DOHH2 (cell line): ENCODE measurements around the gene SLC34A1.

Source experiments
- H3F3A ChIP-seq: fragments of 200-600 bp; sonication (generic), shearing (Covaris generic); 2 replicates; pipeline ENCODE4 v1.6.0; 2016; ENCODE audit warnings: antibody characterized with exemption, mild to moderate bottlenecking; ENCODE audit not compliant: control insufficient read depth, insufficient read depth
- H3K27ac ChIP-seq: fragments of 200-600 bp; sonication (generic); 2 replicates; pipeline ENCODE4 v1.5.1; 2014; ENCODE audit warnings: low read depth, mild to moderate bottlenecking, low read length, moderate library complexity
- H3K27me3 ChIP-seq: fragments of 200-600 bp; sonication (generic); 2 replicates; pipeline ENCODE4 v1.6.1; 2014; ENCODE audit warnings: mild to moderate bottlenecking, low read length, mixed read lengths; ENCODE audit not compliant: control insufficient read depth
- H3K36me3 ChIP-seq: fragments of 200-600 bp; sonication (generic); 2 replicates; pipeline ENCODE4 v1.6.1; 2014; ENCODE audit warnings: mild to moderate bottlenecking, low read length, moderate library complexity, mixed read lengths; ENCODE audit not compliant: control insufficient read depth
- H3K4me1 ChIP-seq: fragments of 200-600 bp; sonication (generic); 2 replicates; pipeline ENCODE4 v1.6.1; 2014; ENCODE audit warnings: mild to moderate bottlenecking, low read length, mixed read lengths; ENCODE audit not compliant: control insufficient read depth
- H3K4me2 ChIP-seq: fragments of 200-600 bp; sonication (generic); 2 replicates; pipeline ENCODE4 v1.6.0; 2014; ENCODE audit warnings: mild to moderate bottlenecking, low read length, moderate library complexity
- H3K4me3 ChIP-seq: fragments of 200-600 bp; sonication (generic); 2 replicates; pipeline ENCODE4 v1.5.1; 2014; ENCODE audit warnings: mild to moderate bottlenecking, low read length, mixed read lengths
- H3K79me2 ChIP-seq: fragments of 200-600 bp; sonication (generic); 2 replicates; pipeline ENCODE4 v1.6.1; 2014; ENCODE audit warnings: mild to moderate bottlenecking, low read length, mixed read lengths; ENCODE audit not compliant: control insufficient read depth
- H3K9me2 ChIP-seq: fragments of 200-600 bp; sonication (generic); replicated peaks from 2 replicates; pipeline ENCODE4 v1.6.1; 2014; ENCODE audit warnings: mild to moderate bottlenecking, low read length, mixed read lengths; ENCODE audit not compliant: control insufficient read depth
- H3K9me3 ChIP-seq: fragments of 200-600 bp; sonication (generic); 2 replicates; pipeline ENCODE4 v1.6.1; 2014; ENCODE audit warnings: antibody characterized with exemption, low read length, mixed read lengths; ENCODE audit not compliant: control insufficient read depth, insufficient read depth
- H4K20me1 ChIP-seq: fragments of 200-600 bp; sonication (generic); 2 replicates; pipeline ENCODE4 v1.6.0; 2014; ENCODE audit warnings: low read depth, mild to moderate bottlenecking, antibody characterized with exemption, low read length, moderate library complexity; ENCODE audit not compliant: control insufficient read depth, insufficient read depth
- EZH2phosphoT487 ChIP-seq: fragments of 200-600 bp; sonication (generic); IDR thresholded peaks from 2 replicates; pipeline ENCODE4 v1.6.1; 2017; ENCODE audit warnings: borderline replicate concordance, mild to moderate bottlenecking, antibody characterized with exemption, low read length, moderate library complexity, mixed read lengths
- TF ChIP-seq, protein P1 (sequence below): fragments of 200-600 bp; sonication (generic); IDR thresholded peaks from one replicate; pipeline ENCODE4 v1.5.1; 2014; ENCODE audit warnings: antibody characterized with exemption, mild to moderate bottlenecking, low read depth, low read length; ENCODE audit not compliant: poor library complexity, severe bottlenecking

SLC34A1 gene

DNA sequence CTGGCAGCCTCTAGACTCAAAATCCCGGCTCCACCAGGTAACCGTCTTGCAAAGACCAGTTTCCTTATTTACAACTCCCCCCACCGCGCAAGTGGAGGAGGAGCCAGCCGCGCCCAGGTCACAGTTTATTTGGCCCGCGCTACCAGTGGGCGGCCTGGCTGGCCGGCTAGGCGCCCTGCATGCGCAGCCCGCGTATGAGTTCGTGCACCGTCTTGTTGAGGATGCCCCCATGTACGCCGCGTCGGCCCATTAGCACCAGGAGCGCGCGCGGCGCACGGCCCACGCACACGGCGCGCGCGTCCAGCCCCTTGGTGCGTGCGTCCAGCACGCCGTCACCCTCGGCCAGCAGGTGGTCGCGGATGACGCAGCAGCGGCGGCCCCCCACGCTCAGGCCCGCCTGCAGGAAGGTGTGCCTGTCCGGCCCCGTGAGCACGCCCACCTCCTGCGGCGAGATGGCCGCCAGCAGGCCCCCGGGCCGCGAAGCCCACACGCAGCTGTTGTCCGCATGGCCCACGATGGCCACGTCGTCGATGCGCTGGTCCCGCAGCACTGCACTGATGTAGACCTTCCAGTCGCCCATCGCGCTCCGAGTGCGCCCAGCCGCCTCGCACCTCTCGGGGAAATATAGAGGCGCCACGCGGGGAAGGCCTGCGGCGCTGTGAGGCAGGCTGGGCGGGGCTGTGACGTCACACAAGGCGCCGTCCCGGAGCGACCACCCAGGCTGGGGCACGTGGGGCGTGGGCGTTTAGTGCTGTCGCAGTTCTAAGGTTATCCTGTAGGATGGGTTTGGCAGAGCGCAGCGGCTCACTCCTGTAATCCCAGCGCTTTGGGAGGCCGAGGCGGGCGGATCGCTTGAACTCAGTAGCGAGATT is 16.0 kb downstream of the SLC34A1 start, which contains the start of gene PFN3:
Gene PFN3, minus strand, starts transcription at position 665 of the 872 bp plus-strand sequence. Its CDS starts 85 bp downstream, at position 580.
- Histone ChIP-seq H3K27me3 (peaks cover 32% of the 10 kb centered on the region), H3F3A (peaks cover 3% of the 10 kb centered on the region), H3K9me2 (no peaks in the 10 kb centered on the region), H3K4me3 (no peak within 1 kb of the TSS), H4K20me1 (no peaks in the 10 kb centered on the region), H3K4me2 (no peak within 1 kb of the TSS), H3K79me2 (no peaks in the 10 kb centered on the region), H3K27ac (no peak within 1 kb of the TSS), H3K4me1 (peaks cover 26% of the 10 kb centered on the region), H3K9me3 (no peaks in the 10 kb centered on the region), H3K36me3 (no peaks in the 10 kb centered on the region)
- TF ChIP-seq, protein P1, sequence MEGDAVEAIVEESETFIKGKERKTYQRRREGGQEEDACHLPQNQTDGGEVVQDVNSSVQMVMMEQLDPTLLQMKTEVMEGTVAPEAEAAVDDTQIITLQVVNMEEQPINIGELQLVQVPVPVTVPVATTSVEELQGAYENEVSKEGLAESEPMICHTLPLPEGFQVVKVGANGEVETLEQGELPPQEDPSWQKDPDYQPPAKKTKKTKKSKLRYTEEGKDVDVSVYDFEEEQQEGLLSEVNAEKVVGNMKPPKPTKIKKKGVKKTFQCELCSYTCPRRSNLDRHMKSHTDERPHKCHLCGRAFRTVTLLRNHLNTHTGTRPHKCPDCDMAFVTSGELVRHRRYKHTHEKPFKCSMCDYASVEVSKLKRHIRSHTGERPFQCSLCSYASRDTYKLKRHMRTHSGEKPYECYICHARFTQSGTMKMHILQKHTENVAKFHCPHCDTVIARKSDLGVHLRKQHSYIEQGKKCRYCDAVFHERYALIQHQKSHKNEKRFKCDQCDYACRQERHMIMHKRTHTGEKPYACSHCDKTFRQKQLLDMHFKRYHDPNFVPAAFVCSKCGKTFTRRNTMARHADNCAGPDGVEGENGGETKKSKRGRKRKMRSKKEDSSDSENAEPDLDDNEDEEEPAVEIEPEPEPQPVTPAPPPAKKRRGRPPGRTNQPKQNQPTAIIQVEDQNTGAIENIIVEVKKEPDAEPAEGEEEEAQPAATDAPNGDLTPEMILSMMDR, result no peak
- TF ChIP-seq EZH2phosphoT487, result no peak

DNA sequence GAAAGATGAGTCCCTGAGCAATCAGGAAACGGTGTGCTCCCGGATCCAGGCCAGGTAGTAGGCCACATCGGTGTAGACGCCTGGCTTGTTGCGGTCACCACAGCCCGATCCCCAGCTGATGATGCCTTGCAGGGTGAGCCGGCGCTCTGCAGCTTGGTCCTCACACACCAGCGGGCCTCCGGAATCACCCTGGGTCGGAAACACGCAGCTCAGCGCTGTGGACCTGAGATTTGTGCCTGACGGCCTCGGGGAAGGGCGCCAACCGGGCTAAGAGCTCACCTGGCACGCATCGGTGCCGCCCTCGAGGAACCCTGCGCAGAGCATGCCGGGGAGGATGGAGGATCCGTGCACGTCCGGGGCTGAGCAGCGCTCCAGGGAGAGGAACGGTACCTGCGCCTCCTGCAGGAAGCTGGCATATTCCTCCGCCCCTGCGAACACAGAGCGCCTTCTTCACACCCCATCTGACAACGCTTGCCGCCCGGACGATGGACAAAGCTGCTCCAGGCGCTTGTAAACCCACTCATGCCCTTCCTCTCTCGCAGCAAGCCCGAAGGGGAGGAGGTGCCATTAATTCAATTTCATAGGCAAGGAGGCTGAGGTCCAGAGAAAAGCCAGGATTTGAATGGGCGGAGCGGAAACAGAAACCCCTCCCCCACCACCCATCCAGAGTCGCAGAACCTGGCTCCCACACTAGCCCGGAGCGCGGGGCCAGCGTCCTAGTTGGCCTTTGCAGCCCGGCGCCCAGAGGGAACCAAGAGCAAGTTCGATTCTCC is 18.2 kb downstream of the SLC34A1 start:
- Histone ChIP-seq H3K4me1 (peaks cover 31% of the 10 kb centered on the region), H3K4me3 (peak overlapping the region; percentile 69)

DNA sequence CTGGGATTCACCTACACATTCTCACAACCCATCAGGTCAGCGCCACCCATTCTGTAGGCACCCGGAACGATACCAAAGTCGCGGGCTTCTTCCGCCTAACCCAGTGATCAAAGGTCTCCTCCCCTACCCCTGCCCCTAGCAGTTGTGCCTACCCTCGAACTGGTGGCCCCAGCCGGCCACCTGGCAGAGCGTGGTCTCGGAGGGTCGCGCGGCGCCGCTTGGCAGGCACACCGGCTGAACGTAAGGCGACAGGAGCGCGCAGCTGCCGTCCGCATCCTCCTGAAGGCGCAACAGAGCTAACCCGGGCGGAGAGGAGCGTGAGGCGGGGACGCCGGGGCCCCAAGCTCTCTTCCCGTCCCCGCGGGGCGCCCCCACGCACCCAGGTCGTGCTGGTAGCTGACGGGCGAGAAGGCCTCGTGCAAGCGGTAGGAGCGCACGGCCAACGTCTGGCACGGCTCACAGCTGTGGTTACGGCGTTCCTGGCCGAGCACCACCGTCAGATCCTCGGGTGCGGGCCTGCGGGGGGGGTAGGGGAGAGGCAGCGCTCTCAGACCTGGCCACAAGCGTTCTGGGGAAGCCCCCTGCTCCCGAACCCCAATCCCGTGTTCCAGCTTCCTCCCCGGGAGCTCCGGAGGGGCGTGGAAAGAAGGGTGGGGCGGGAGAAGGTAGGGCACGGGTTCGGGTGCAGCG is 19.0 kb downstream of the SLC34A1 start:
- Histone ChIP-seq H3K79me2 (no peaks in the 10 kb centered on the region), H3K9me2 (no peaks in the 10 kb centered on the region), H3K4me2 (peak overlapping the region; percentile 78), H3K9me3 (no peaks in the 10 kb centered on the region), H3F3A (peaks cover 3% of the 10 kb centered on the region), H3K4me3 (peak overlapping the region; percentile 69), H4K20me1 (no peaks in the 10 kb centered on the region), H3K4me1 (peaks cover 31% of the 10 kb centered on the region), H3K27ac (no peak overlapping the region), H3K36me3 (no peaks in the 10 kb centered on the region), H3K27me3 (peaks cover 35% of the 10 kb centered on the region)
- no peak for TF ChIP-seq EZH2phosphoT487
- TF ChIP-seq, protein P1, result no peak

More for the DNA sequence above, 18.2 kb downstream of the SLC34A1 start:
- Histone ChIP-seq H3K27ac (no peak overlapping the region), H3F3A (peaks cover 3% of the 10 kb centered on the region), H3K4me2 (peak overlapping the region; percentile 78), H3K27me3 (peaks cover 35% of the 10 kb centered on the region), H3K9me3 (no peaks in the 10 kb centered on the region), H3K9me2 (no peaks in the 10 kb centered on the region), H3K36me3 (no peaks in the 10 kb centered on the region), H4K20me1 (no peaks in the 10 kb centered on the region), H3K79me2 (no peaks in the 10 kb centered on the region)
- TF ChIP-seq, protein P1, result no peak
- TF ChIP-seq EZH2phosphoT487, result 0 out of 2 replicates have a peak, but pooled peaks have one; percentile 10
